Omental fat pad (tissue), 4 donors: ENCODE measurements around the gene ARHGAP24. TPM values are rescaled to one million over a fixed set of nuclear protein-coding genes. Genes with fewer than 3 reads are reported as not detected.

ENCODE experiments used
- ATAC-seq: fragments of 150-250 bp; one replicate; pipeline ENCODE4 v1.9.1; 2016; ENCODE audit warnings: mild to moderate bottlenecking, moderate library complexity; ENCODE audit not compliant: low FRiP score
- DNase-seq: peaks from one replicate; pipeline ENCODE4 v3.0.0-alpha.2; 2019; ENCODE audit warnings: low spot score
- total RNA-seq, 4 donors: library from RNA; depleted of rRNA; stranded (reverse); fragments of >200 nt; gene quantifications; one replicate each; pipeline ENCODE4 v1.1.0, GENCODE V29; 2016
- TF ChIP-seq, protein P1 (sequence below), 3 donors: fragments of 450-650 bp; IDR thresholded peaks; one replicate each; pipeline ENCODE4 v1.5.1; 2016 to 2017; ENCODE audit warnings: antibody characterized with exemption in 3 of 3, mild to moderate bottlenecking in 3 of 3, moderate library complexity in 2 of 3

ARHGAP24 gene
- total RNA-seq, 4 donors from 2014 or later, result 42.3 to 57.2 (median 52.8) TPM

DNA sequence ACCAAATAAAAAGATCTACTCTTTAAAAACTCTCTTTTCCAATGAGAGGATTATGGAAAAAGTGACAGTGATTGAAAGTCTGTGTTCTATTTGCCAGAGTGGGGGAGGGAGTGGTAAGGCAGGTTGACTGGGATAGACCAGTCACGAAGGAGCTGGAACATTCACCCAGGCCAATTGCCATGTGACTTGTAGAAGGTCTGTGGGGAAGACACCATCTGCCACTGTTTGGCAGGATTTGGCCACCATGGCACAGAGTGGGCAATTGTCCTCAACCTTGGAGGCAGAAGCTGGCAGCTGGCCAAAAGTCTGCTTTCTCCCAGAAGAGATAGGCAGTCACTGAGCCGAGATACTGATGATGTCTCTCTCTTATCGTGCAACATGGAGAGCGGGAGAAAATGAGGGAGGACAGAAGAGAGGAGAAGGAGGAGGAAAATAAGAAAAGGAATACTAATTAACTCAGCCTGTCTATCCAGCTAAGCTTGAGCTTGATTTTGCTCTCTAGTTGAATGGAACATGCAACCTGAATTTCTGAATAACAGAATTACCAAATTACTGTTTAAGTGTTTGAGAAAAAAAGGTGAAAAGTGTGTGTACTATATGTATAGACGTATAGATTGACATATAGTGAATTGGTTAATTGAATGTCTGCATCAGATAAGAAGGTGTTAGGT lies 267.1 kb downstream of the ARHGAP24 start:
- DNase-seq (no peak), ATAC-seq (no peak)

DNA sequence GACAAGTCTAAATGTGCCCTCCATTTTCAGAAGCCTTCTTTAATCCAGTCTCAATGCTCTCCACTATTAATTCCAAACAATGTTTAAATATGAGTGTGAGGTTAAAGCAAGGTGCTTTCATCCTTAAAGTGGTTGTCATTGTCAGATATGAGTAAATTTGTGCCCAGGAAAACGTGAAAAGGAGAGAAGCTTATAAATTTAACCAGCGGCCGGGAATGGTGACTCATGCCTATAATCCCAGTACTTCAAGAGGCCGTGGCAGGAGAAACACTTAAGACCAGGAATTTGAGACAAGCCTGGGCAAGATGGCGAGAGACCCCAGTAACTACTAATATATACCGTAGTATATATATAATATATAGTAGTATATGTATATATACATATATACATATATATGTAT lies 270.0 kb downstream of the ARHGAP24 start:
- TF ChIP-seq, protein P1, sequence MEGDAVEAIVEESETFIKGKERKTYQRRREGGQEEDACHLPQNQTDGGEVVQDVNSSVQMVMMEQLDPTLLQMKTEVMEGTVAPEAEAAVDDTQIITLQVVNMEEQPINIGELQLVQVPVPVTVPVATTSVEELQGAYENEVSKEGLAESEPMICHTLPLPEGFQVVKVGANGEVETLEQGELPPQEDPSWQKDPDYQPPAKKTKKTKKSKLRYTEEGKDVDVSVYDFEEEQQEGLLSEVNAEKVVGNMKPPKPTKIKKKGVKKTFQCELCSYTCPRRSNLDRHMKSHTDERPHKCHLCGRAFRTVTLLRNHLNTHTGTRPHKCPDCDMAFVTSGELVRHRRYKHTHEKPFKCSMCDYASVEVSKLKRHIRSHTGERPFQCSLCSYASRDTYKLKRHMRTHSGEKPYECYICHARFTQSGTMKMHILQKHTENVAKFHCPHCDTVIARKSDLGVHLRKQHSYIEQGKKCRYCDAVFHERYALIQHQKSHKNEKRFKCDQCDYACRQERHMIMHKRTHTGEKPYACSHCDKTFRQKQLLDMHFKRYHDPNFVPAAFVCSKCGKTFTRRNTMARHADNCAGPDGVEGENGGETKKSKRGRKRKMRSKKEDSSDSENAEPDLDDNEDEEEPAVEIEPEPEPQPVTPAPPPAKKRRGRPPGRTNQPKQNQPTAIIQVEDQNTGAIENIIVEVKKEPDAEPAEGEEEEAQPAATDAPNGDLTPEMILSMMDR (IDR thresholded peaks at IDR 0.05), result no peak

More for the DNA sequence above, 267.1 kb downstream of the ARHGAP24 start:
- TF ChIP-seq, protein P1 (IDR thresholded peaks at IDR 0.05), result no peak

DNA sequence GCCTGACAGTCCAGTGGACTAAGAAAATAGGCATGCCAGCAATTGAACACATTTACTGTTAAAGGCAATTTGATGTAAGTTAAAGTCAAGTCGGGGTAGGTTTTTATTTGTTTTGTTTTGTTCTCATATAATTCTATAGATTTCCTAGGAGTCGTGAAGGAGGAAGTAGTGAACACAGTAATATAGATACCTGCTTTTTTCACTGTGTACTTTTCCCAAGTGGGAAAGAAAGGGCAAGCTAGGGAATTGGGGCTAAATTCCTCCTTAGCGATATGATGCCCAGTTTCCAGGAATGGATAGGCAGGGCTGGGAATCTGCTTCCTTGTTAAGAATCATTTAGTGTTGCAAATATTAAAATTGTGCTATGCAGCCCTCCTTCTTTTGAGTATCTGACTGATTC lies 271.0 kb downstream of the ARHGAP24 start:
- no peak for DNase-seq
- no peak for ATAC-seq
- TF ChIP-seq, protein P1 (IDR thresholded peaks at IDR 0.05), result no peak

More for the DNA sequence above, 270.0 kb downstream of the ARHGAP24 start:
- ATAC-seq (no peak), DNase-seq (no peak)

DNA sequence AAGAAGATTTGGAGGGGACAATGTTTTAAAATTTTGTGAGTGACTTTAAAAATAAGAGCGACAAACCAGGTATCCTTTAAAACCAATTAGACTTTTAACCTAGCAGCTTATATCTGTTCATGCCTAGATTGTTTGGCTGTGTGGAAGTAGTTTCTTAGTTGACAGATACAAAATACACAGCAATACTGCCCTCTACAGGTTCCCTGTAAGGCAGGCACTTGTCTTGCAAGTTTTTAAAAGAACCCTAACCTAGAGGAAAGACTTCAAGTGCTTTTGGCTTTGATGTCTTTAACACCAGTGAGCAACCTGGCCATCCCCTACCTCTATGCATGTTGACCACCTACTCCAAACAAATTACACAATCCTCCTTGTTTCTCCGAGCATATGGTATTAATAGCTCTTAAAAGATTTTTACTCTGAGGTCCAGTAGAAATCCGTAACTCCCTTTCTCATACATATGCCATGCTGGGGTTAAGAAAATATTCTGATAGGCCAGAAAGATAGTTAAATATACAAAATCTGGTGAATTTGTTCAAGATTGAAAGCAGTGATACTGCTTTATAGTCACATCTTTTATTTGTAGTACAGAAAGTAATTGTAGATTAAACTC lies 273.0 kb downstream of the ARHGAP24 start:
- TF ChIP-seq, protein P1 (IDR thresholded peaks at IDR 0.05), result peak in 1 of 3 donors; percentile 42
- no peak for DNase-seq
- peak; percentile 51 for ATAC-seq

DNA sequence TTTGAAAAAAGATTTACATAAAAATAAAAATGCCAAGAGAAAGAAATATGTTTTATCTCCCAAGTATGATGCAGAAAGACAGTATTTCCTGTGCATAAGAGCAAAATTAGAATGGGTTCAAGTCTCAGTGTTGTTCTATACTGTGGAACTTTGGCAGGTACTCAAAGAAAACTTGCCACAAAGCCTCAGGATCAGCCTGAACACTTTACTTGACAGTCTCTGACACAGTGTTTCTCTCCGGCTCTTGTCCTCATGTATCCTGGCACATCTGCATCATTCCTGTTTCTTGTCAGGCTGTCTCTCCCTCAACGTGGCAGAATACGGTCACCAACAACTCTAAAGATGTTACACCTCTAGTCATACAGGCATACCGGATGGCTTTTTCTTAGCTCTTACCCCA lies 273.7 kb downstream of the ARHGAP24 start:
- DNase-seq, result no peak
- TF ChIP-seq, protein P1 (IDR thresholded peaks at IDR 0.05), result no peak
- no peak for ATAC-seq

DNA sequence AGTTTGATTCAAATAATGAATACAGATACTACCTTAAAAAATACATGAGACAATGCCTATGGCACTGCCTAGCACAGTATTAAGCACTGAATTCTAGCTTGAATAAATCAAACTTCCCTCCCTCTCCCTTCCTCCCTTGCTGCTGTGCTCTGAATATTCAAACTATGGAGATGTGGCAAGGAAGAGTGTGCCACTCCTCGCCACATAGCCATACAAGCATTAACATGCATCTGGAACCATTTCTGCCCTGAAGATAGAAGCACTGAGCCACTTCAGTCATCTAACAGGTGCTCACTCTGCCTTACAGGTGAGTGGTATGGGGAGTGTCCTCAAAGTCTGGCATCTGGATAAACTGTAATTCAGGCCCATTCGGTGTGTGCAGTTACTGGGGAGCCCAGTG lies 276.9 kb downstream of the ARHGAP24 start:
- ATAC-seq, result no peak
- DNase-seq, result no peak
- TF ChIP-seq, protein P1 (IDR thresholded peaks at IDR 0.05), result no peak

DNA sequence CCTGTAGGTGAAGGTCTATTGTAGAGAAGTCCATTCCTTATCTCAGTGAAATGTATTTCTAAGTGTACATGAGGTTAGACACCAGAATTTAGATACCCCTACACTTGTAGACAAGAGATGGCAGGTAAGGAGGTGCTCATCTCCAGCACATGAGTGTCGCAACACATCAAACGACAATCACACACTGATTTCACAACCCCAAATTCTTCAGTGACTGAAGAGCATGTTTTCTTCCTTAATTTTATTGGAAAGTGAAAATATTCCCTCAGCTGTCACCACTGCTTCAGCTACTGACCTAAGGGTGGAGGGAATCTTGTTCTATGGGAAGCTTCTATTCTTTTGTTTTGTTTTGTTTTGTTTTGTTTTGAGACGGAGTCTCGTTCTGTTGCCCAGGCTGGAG lies 280.3 kb downstream of the ARHGAP24 start:
- TF ChIP-seq, protein P1 (IDR thresholded peaks at IDR 0.05), result no peak
- no peak for DNase-seq
- no peak for ATAC-seq
